Colonic mucosa (tissue), 4 donors: Measurements from ENCODE around the gene SBNO1. TPM values are rescaled to one million over a fixed set of nuclear protein-coding genes. Genes with fewer than 3 reads are reported as not detected.
A peak's percentile ranks its signal among the peaks of the same experiment; 100 is the strongest.
"Not testable (repeated sequence)": the region's sequence is repeated elsewhere in the genome, so short reads cannot be mapped to it uniquely, and the experiment has no call there.

Source experiments
- DNase-seq: peaks from one replicate; pipeline ENCODE4 v3.0.0-alpha.2; 2020
- H3K27ac ChIP-seq: fragments of 200-600 bp; one replicate; pipeline ENCODE4 v1.8.0; 2021
- H3K27me3 ChIP-seq: fragments of 200-600 bp; one replicate; pipeline ENCODE4 v1.8.0; 2021
- H3K36me3 ChIP-seq: fragments of 200-600 bp; one replicate; pipeline ENCODE4 v1.8.0; 2021
- H3K4me1 ChIP-seq: fragments of 200-600 bp; one replicate; pipeline ENCODE4 v1.8.0; 2021; ENCODE audit warnings: mild to moderate bottlenecking
- H3K4me3 ChIP-seq: fragments of 200-600 bp; one replicate; pipeline ENCODE4 v1.8.0; 2021
- H3K9ac ChIP-seq, 2 donors: one replicate each; pipeline ENCODE4 v1.7.0; 2013; ENCODE audit warnings: control low read depth in 2 of 2, low read depth in 2 of 2, low read length in 2 of 2
- H3K9me3 ChIP-seq: fragments of 200-600 bp; one replicate; pipeline ENCODE4 v1.8.0; 2021
- CTCF ChIP-seq: fragments of 200-600 bp; IDR thresholded peaks from one replicate; pipeline ENCODE4 v1.8.0; 2022; ENCODE audit warnings: antibody characterized with exemption, mild to moderate bottlenecking
- intact Hi-C: fragments of 100-400 bp; cut with DNase I; formaldehyde crosslinking; loops from one replicate; pipeline ENCODE4 v1.14.1; 2022
- total RNA-seq, 2 donors: library from RNA; stranded (reverse); fragmentation: NEBNext Ultra II Directional in 1 of 2; extraction: Animal tissue kit (Norgen Biotek cat#: 25700) in 1 of 2; gene quantifications; one replicate each; pipeline ENCODE4 v1.2.1, GENCODE V29; 2021
- donor health status: healthy.
- donor health status: DM: no; HTN: no; CAD: no.
- donor health status: DM: no; HTN: no; CAD: no.

Gene SBNO1
- total RNA-seq, 2 donors from 2014 or later: 36.5 to 37.3 TPM

GRCh38 chr12:123253641-123254459 lies 110.8 kb downstream of the SBNO1 start:
- no peak for DNase-seq

GRCh38 chr12:123252365-123252764 lies 112.3 kb downstream of the SBNO1 start:
- H3K27ac ChIP-seq, H3K36me3 ChIP-seq, intact Hi-C loops, H3K4me3 ChIP-seq, H3K9ac ChIP-seq, H3K27me3 ChIP-seq, DNase-seq, H3K4me1 ChIP-seq, H3K9me3 ChIP-seq: not testable (repeated sequence)

More at GRCh38 chr12:123253641-123254459, 110.8 kb downstream of the SBNO1 start:
- H3K27ac ChIP-seq: no peak overlapping the region
- TF ChIP-seq CTCF: no peak
- H3K9ac ChIP-seq: no peak overlapping the region
- H3K4me3 ChIP-seq: no peak overlapping the region
- H3K27me3 ChIP-seq: no peaks in the 10 kb centered on the region
- intact Hi-C loops: no loop called here
- H3K4me1 ChIP-seq: no peaks in the 10 kb centered on the region
- H3K9me3 ChIP-seq: no peaks in the 10 kb centered on the region
- H3K36me3 ChIP-seq: peaks cover 6% of the 10 kb centered on the region

- peaks cover 1% of the 10 kb centered on the region for H3K36me3 ChIP-seq
- H3K27me3 ChIP-seq: no peaks in the 10 kb centered on the region
- peak overlapping the region in 1 of 2 donors; percentile 63 for H3K9ac ChIP-seq
- no peak for TF ChIP-seq CTCF
- no peaks in the 10 kb centered on the region for H3K4me1 ChIP-seq
- H3K4me3 ChIP-seq: no peak overlapping the region
- H3K27ac ChIP-seq: peak overlapping the region; percentile 75
- intact Hi-C loops: no loop called here
- DNase-seq: no peak
- H3K9me3 ChIP-seq: no peaks in the 10 kb centered on the region
These were observed 113.1 kb downstream of the SBNO1 start for GRCh38 chr12:123251403-123252076.

- Histone ChIP-seq H3K9me3 (no peaks in the 10 kb centered on the region), H3K36me3 (no peaks in the 10 kb centered on the region), H3K4me1 (no peaks in the 10 kb centered on the region), H3K27ac (peak overlapping the region; percentile 75), H3K9ac (peak overlapping the region; percentile 43 to 63), H3K4me3 (no peak overlapping the region), H3K27me3 (no peaks in the 10 kb centered on the region)
- DNase-seq: peak; percentile 94
- intact Hi-C loops: no loop called here
- TF ChIP-seq CTCF: no peak
These were observed 113.9 kb downstream of the SBNO1 start for GRCh38 chr12:123250471-123251383.

- H3K27ac ChIP-seq, intact Hi-C loops, H3K9ac ChIP-seq, H3K36me3 ChIP-seq, H3K9me3 ChIP-seq, H3K27me3 ChIP-seq, H3K4me1 ChIP-seq, H3K4me3 ChIP-seq, DNase-seq: not testable (repeated sequence)
These were observed 115.5 kb downstream of the SBNO1 start for GRCh38 chr12:123248996-123249741.

GRCh38 chr12:123248129-123248528 lies 116.5 kb downstream of the SBNO1 start:
- H3K9ac ChIP-seq, H3K27me3 ChIP-seq, DNase-seq, H3K4me3 ChIP-seq, H3K36me3 ChIP-seq, intact Hi-C loops, H3K4me1 ChIP-seq, H3K27ac ChIP-seq, H3K9me3 ChIP-seq: not testable (repeated sequence)
